CD14-positive monocyte (primary cell): ENCODE measurements around the gene GPR15. TPM values are rescaled to one million over a fixed set of nuclear protein-coding genes. Genes with fewer than 3 reads are reported as not detected.
A peak's percentile ranks its signal among the peaks of the same experiment; 100 is the strongest.

Experiments used
- DNase-seq, 3 donors: peaks; one replicate each; pipeline ENCODE4 v3.0.0-alpha.2; 2011 to 2022
- H2AFZ ChIP-seq: 2 replicates; pipeline ENCODE4 v1.6.0; 2012; ENCODE audit warnings: mild to moderate bottlenecking, low read depth, low read length, inconsistent platforms; ENCODE audit not compliant: insufficient read depth, poor library complexity, severe bottlenecking
- H3K27ac ChIP-seq, 2 donors: 1 replicate in 1 of 2; 2 replicates in 1 of 2; pipeline ENCODE4 v1.5.1; 2012 to 2013; ENCODE audit warnings: low read length in 2 of 2, control low read depth in 1 of 2, inconsistent platforms in 1 of 2, low read depth in 1 of 2, mild to moderate bottlenecking in 1 of 2
- H3K27me3 ChIP-seq, 2 donors: one replicate each; pipeline versions ENCODE4 v1.6.0 to v1.6.1; 2011 to 2013; ENCODE audit warnings: low read length in 2 of 2; ENCODE audit not compliant: control insufficient read depth in 2 of 2, insufficient read depth in 2 of 2
- H3K36me3 ChIP-seq, 2 donors: replicated peaks in 1 of 2; 1 replicate in 1 of 2; 2 replicates in 1 of 2; pipeline versions ENCODE4 v1.5.1 to v1.6.1; 2012 to 2013; ENCODE audit warnings: low read length in 2 of 2, control low read depth in 1 of 2, inconsistent platforms in 1 of 2, mild to moderate bottlenecking in 1 of 2; ENCODE audit not compliant: insufficient read depth in 2 of 2, control insufficient read depth in 1 of 2
- H3K4me1 ChIP-seq, 2 donors: 1 replicate in 1 of 2; 2 replicates in 1 of 2; pipeline versions ENCODE4 v1.5.1 to v1.6.1; 2012 to 2013; ENCODE audit warnings: low read length in 2 of 2, control low read depth in 1 of 2, inconsistent platforms in 1 of 2, mild to moderate bottlenecking in 1 of 2, moderate library complexity in 1 of 2; ENCODE audit not compliant: insufficient read depth in 2 of 2, control insufficient read depth in 1 of 2
- H3K4me2 ChIP-seq: replicated peaks from 2 replicates; pipeline ENCODE3; 2012; ENCODE audit warnings: low read length, moderate library complexity, mild to moderate bottlenecking; ENCODE audit not compliant: poor library complexity, severe bottlenecking; ENCODE audit errors: extremely low read depth
- H3K4me3 ChIP-seq, 3 experiments: fragments of 200-600 bp in 1 of 3; sonication (generic) in 1 of 3; replicated peaks in 1 of 3; 1 replicate in 2 of 3; 2 replicates in 1 of 3; pipeline ENCODE4 v1.5.1; 2011 to 2013; ENCODE audit warnings: low read length in 3 of 3, mild to moderate bottlenecking in 3 of 3, control low read depth in 2 of 3, low read depth in 2 of 3, inconsistent platforms in 1 of 3, moderate library complexity in 1 of 3
- H3K79me2 ChIP-seq: 2 replicates; pipeline ENCODE4 v1.6.0; 2012; ENCODE audit warnings: mild to moderate bottlenecking, control low read depth, inconsistent platforms, low read length, moderate library complexity; ENCODE audit not compliant: insufficient read depth
- H3K9ac ChIP-seq: 2 replicates; pipeline ENCODE4 v1.6.0; 2017; ENCODE audit warnings: low read length, mild to moderate bottlenecking; ENCODE audit not compliant: insufficient read depth, poor library complexity, severe bottlenecking
- H3K9me3 ChIP-seq, 2 donors: replicated peaks in 1 of 2; 1 replicate in 1 of 2; 2 replicates in 1 of 2; pipeline versions ENCODE4 v1.5.1 to v1.6.1; 2012 to 2013; ENCODE audit warnings: low read length in 2 of 2, control low read depth in 1 of 2; ENCODE audit not compliant: control insufficient read depth in 1 of 2, insufficient read depth in 1 of 2
- H4K20me1 ChIP-seq: 2 replicates; pipeline ENCODE4 v1.6.0; 2012; ENCODE audit warnings: mild to moderate bottlenecking, low read length, control low read depth, moderate library complexity; ENCODE audit not compliant: insufficient read depth
- H3K27ac Mint-ChIP-seq, 7 donors: one replicate each; pipeline ENCODE4 v1.8.0; 2020; ENCODE audit warnings: mild to moderate bottlenecking in 7 of 7, mixed read lengths in 7 of 7, moderate library complexity in 6 of 7, inconsistent platforms in 2 of 7
- H3K27me3 Mint-ChIP-seq, 3 donors: one replicate each; pipeline ENCODE4 v1.8.0; 2021 to 2022; ENCODE audit warnings: low read depth in 3 of 3, mild to moderate bottlenecking in 3 of 3, mixed read lengths in 3 of 3, moderate library complexity in 3 of 3, inconsistent platforms in 1 of 3
- H3K36me3 Mint-ChIP-seq, 2 donors: one replicate each; pipeline ENCODE4 v1.8.0; 2020; ENCODE audit warnings: mixed read lengths in 2 of 2, inconsistent platforms in 1 of 2, mild to moderate bottlenecking in 1 of 2
- H3K4me1 Mint-ChIP-seq: one replicate; pipeline ENCODE4 v1.8.0; 2020; ENCODE audit warnings: mild to moderate bottlenecking, mixed read lengths
- H3K4me3 Mint-ChIP-seq, 2 donors: one replicate each; pipeline ENCODE4 v1.8.0; 2020; ENCODE audit warnings: mild to moderate bottlenecking in 2 of 2, mixed read lengths in 2 of 2, moderate library complexity in 1 of 2
- H3K9me3 Mint-ChIP-seq, 7 donors: one replicate each; pipeline ENCODE4 v1.8.0; 2020 to 2022; ENCODE audit warnings: mixed read lengths in 7 of 7, mild to moderate bottlenecking in 6 of 7, moderate library complexity in 6 of 7, inconsistent platforms in 2 of 7
- CTCF ChIP-seq: fragments of 200-600 bp; IDR thresholded peaks from one replicate; pipeline ENCODE4 v1.8.0; 2022; ENCODE audit warnings: antibody characterized with exemption, mild to moderate bottlenecking
- WGBS: methylation state at CpG from one replicate; pipeline ENCODE4 v1.1.5; 2013; ENCODE audit warnings: missing lambda C conversion rate; ENCODE audit not compliant: insufficient coverage; 5-methylcytosine and 5-hydroxymethylcytosine counted together
- intact Hi-C, 2 donors: fragments of 100-400 bp; cut with micrococcal nuclease; formaldehyde crosslinking; loops; one replicate each; pipeline versions ENCODE4 v1.15.0 to v1.15.1; 2023
- polyA plus RNA-seq, 3 donors: library from polyadenylated mRNA; depleted of rRNA in 1 of 3; unstranded in 2 of 3; stranded (reverse) in 1 of 3; fragments of 300-500 nt in 2 of 3; fragments of >200 nt in 1 of 3; fragmentation: Illumina TruSeq in 2 of 3; gene quantifications; 1 replicate in 2 of 3; 2 replicates in 1 of 3; pipeline ENCODE4 v1.2.3, GENCODE V29; 2012 to 2021

GPR15 gene
- polyA plus RNA-seq, 3 donors, result not detected

GRCh38 chr3:98563661-98564281 lies 32.0 kb downstream of the GPR15 start:
- intact Hi-C loops, result no loop called here
- Histone ChIP-seq H3K4me2 (peak overlapping the region; percentile 51), H3K27me3 (no peaks in the 10 kb centered on the region), H3K4me1 (peaks cover 38 to 47% of the 10 kb centered on the region in 2 donors), H3K9ac (no peak overlapping the region), H4K20me1 (no peaks in the 10 kb centered on the region), H3K4me3 (peak overlapping the region in 1 of 3 experiments; percentile 25), H3K9me3 (no peaks in the 10 kb centered on the region), H3K36me3 (no peaks in the 10 kb centered on the region), H3K27ac (peak overlapping the region; percentile 35 to 76), H3K79me2 (no peaks in the 10 kb centered on the region), H2AFZ (no peak overlapping the region)
- H3K4me3 Mint-ChIP-seq, result no peak overlapping the region
- peaks cover 0 to 3% (median 0%) of the 10 kb centered on the region in 3 donors for H3K27me3 Mint-ChIP-seq
- H3K36me3 Mint-ChIP-seq, result no peaks in the 10 kb centered on the region
- H3K27ac Mint-ChIP-seq, result peak overlapping the region; percentile 40 to 94 (median 85)
- no peak for TF ChIP-seq CTCF
- H3K9me3 Mint-ChIP-seq, result peaks cover 0 to 5% (median 0%) of the 10 kb centered on the region in 7 donors
- DNase-seq, result peak; percentile 49 to 84 (median 78)
- peaks cover 53% of the 10 kb centered on the region for H3K4me1 Mint-ChIP-seq
- 100% methylated on average over 1 of the region's 4 CpGs for WGBS

GRCh38 chr3:98564282-98565005 lies 32.7 kb downstream of the GPR15 start:
- H3K27me3 Mint-ChIP-seq, result peaks cover 0 to 3% (median 0%) of the 10 kb centered on the region in 3 donors
- peak overlapping the region; percentile 40 to 92 (median 84) for H3K27ac Mint-ChIP-seq
- no peak for TF ChIP-seq CTCF
- Histone ChIP-seq H3K27me3 (no peaks in the 10 kb centered on the region), H3K36me3 (no peaks in the 10 kb centered on the region), H4K20me1 (no peaks in the 10 kb centered on the region), H3K4me2 (peak overlapping the region; percentile 51), H3K4me1 (peaks cover 38 to 47% of the 10 kb centered on the region in 2 donors), H3K27ac (peak overlapping the region; percentile 35 to 76), H3K4me3 (no peak overlapping the region), H2AFZ (no peak overlapping the region), H3K9ac (no peak overlapping the region), H3K79me2 (no peaks in the 10 kb centered on the region), H3K9me3 (no peaks in the 10 kb centered on the region)
- H3K9me3 Mint-ChIP-seq, result peaks cover 0 to 5% (median 2%) of the 10 kb centered on the region in 7 donors
- intact Hi-C loops, result no loop called here
- H3K4me3 Mint-ChIP-seq, result no peak overlapping the region
- no peaks in the 10 kb centered on the region for H3K36me3 Mint-ChIP-seq
- peaks cover 50% of the 10 kb centered on the region for H3K4me1 Mint-ChIP-seq
- DNase-seq, result no peak
- WGBS, result 83% methylated on average over 1 of the region's 7 CpGs
